Stimulated activated CD8-positive, alpha-beta memory T cell treated with anti-CD3 and anti-CD28 coated beads, Interleukin-2, amount 100 ng/mL, for 48 hours (primary cell): ENCODE results near the gene EEA1.

Experiments
- DNase-seq, 2 donors: peaks; one replicate each; pipeline ENCODE4 v3.0.0-alpha.2; 2020; ENCODE audit warnings: low read depth in 2 of 2

Gene EEA1

DNA sequence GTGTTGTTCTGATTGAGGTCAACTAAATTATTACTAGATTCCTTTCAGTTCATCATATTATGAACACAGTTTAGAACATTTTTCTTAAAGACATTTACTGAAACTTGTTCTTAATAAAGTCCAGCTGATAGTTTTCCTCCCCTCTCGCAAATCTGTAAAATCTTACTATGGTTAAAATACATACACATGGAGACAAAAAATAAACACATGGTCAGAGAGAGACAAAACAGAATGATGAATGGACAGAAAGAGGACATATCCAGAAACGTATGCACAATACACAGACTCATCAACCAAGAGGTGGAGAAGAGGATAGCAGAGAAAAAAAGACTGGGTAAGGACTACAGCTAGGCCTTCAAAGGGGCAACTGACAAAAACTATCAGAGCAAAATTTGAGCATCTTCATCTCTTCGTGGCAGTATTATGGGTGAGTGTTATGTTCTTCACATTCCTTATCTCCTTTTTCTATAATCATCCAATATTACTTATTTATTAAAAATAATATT, 38.4 kb downstream of the EEA1 start:
- DNase-seq, result no peak

- no peak for DNase-seq
These were observed 43.0 kb downstream of the EEA1 start for GRCh38 chr12:92886131-92886530.

- DNase-seq, result no peak
These were observed 49.3 kb downstream of the EEA1 start for GRCh38 chr12:92879698-92880322.

GRCh38 chr12:92877904-92878303, 51.2 kb downstream of the EEA1 start:
- no peak for DNase-seq

DNA sequence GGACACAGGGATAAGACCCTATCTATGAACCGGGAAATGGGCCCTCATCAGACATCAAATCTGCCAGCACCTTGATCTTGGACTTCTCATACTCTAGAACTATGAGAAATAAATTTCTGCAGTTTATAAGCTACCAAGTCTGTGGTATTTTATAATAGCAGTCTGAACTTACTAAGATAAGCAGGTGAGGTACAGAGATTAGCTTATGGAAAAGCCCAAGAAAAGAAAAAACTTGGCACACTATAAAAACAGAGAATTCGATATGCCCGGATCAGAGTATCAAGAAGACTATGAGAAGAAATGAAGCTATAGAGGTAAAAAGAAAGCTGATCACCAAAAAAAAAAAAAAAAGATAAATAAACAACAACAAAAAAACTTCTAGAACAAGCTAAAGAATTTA, 52.6 kb downstream of the EEA1 start:
- no peak for DNase-seq

DNA sequence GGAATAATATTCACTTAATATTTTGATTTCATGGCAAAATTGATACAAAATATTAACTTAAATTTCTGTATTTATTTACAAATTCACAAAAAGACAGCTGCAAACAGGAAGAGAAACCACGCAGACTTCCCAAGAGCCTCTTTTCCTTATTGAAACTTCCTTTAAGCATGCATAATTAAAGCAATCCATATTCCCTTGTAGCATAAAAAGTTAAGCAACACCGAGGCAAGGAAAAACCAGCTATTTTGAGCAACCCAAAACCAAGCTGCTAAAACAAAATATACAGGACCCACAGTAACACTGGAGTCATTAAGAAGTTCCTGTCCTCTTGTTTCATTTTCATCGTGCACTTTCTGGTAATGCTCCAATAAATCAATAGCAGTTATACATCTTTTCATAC, 58.0 kb downstream of the EEA1 start:
- no peak for DNase-seq

DNA sequence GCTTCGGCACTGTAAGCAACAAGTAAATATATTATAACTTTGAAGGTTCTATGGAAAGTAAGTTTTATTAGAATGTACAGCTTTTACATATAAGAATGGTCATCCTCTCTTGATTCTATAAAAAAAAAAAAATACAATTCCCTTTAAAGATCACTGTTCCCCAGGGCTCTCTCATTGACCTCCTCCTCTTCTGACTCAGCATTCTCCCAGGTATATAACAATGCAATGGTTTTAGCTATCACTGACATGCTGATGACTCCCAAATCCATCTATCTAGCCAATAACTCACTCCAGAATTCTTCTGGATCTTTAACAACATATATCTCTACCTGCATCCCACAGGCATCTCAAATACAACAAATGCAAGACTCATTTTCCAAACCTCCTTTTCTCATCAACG, 62.7 kb downstream of the EEA1 start:
- DNase-seq, result no peak

DNA sequence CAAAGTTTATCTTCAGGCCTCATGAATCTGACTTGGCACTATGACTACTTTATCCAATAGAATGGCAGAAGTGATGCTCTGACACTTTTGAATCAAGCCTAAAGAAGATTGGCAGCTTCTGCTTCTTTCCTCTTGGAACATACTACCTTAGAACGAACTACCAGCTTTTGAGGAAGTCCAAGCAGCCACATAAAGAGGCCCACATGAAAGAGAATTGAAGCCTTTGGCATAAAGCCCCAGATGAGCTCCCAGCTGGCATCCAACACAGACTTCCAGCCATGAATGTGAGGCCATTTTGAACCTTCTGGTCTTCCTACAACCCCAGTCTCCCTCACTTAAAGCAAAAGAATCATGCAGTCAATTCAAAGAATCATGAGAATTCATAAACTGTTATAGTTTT, 65.8 kb downstream of the EEA1 start:
- DNase-seq, result no peak

- no peak for DNase-seq
These were observed 67.7 kb downstream of the EEA1 start for GRCh38 chr12:92861381-92861780.

- no peak for DNase-seq
These were observed 68.6 kb downstream of the EEA1 start for GRCh38 chr12:92860521-92860920.

- DNase-seq, result no peak
These were observed 69.3 kb downstream of the EEA1 start for GRCh38 chr12:92859650-92860386.

GRCh38 chr12:92857818-92858217, 71.3 kb downstream of the EEA1 start:
- DNase-seq, result no peak

DNA sequence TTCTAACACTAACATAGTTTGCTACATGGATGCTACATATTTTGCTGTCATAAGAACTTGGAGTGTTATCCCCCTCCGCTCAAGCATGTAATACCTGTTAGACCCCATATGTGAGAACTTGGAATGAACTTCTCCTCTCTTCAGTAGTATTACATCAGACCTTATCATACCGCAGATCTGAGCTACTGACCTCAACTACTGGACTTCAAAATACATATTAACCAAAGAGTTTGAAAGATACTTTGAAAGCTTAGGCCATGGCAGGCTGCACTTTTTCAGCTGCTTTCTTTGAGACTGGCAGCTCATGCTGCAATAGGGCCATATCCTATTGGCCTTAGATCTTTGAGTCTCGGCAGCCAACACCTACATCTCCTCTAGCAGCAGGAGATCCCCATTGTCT, 74.8 kb downstream of the EEA1 start:
- DNase-seq, result no peak

- DNase-seq, result no peak
These were observed 80.4 kb downstream of the EEA1 start for GRCh38 chr12:92848740-92849139.

DNA sequence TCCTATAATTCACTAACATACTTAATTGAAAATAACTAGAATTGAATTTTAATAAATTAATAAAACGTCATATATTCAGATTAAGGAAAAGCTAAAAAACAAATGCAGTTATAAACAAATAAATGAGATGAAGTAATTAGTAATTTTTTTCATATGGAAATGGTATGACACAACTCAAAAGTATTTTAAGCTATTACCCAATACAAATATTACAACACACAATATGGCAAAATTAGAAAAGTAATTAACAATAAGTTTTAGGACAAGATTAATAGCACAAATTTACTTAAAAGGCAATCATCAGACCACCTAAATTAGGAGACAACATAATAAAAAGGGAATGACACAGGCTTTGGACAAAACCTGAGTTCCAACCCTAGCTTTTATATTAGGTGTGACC, 81.7 kb downstream of the EEA1 start:
- no peak for DNase-seq

DNA sequence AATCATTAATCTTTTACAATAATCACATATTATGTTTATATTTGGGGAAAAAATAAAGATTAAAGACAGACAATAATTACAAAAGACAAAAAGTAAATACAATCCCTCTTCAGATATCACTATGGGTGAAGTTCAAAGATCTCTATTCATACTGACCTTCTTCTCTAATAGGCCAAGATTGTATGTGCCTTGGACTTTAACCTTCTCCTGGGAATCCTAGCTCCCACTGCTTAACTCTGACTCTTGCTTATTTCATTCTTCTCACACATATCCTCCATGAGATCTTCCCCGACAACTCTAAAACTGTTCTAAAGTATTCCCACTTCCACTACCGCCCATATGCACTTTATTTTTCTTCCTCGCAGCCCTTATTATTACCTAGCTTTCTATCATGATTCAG, 83.8 kb downstream of the EEA1 start:
- no peak for DNase-seq

DNA sequence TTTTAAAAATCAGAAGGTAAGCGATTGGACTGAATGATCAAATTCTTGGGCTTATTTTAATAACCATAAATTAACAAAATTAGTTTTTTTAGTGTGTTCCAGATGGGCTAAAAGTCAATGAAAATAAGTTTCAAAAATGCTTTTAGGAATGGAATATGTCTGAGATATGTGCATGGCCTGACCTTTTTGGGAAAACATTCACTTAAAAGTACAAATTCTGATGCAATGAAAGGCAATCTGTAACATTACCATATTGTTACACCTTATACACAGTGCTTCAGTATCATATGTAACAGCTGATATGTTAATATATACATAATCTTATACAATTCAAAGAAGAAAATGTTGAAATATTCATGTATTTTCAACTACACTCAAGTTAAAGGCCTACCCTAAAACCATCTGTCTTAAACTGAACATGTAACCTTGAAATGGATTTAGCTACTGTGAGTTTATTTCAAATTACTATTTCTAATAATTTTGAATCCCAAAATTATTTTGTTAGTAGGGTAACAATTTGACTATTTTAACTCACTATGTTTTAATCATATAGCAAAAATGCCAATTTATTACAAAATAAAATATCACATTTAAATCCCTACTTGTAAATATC, 84.8 kb downstream of the EEA1 start:
- DNase-seq, result no peak

- no peak for DNase-seq
These were observed 99.3 kb downstream of the EEA1 start for GRCh38 chr12:92829686-92830282.

DNA sequence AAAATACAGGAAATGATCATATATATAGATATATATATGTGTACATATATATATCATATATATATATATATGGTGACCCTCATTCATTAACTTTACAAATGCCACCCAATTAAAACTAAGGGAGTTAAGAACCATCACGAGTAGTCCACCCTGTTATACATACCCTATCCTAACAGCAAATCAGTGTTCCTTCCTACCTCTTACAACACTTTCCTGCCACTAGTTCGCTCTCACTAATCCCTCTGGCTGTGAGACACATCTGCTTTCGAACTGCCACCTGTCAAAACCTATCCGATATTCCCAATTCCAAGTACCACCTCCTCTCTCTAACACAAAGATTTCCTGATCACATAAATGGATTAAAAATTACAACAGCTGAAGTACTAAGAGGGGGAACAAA, 100.5 kb downstream of the EEA1 start:
- DNase-seq, result no peak

- DNase-seq, result peak in 1 of 2 donors; percentile 3
These were observed 101.2 kb downstream of the EEA1 start for GRCh38 chr12:92827836-92828431.

GRCh38 chr12:92821142-92821541, 108.0 kb downstream of the EEA1 start:
- no peak for DNase-seq

- no peak for DNase-seq
These were observed 114.5 kb downstream of the EEA1 start for GRCh38 chr12:92814584-92814983.
